DOHH2 (cell line): ENCODE data around the gene MGAT4A.

Source experiments
- H3F3A ChIP-seq: fragments of 200-600 bp; sonication (generic), shearing (Covaris generic); 2 replicates; pipeline ENCODE4 v1.6.0; 2016; ENCODE audit warnings: antibody characterized with exemption, mild to moderate bottlenecking; ENCODE audit not compliant: control insufficient read depth, insufficient read depth
- H3K27ac ChIP-seq: fragments of 200-600 bp; sonication (generic); 2 replicates; pipeline ENCODE4 v1.5.1; 2014; ENCODE audit warnings: low read depth, mild to moderate bottlenecking, low read length, moderate library complexity
- H3K27me3 ChIP-seq: fragments of 200-600 bp; sonication (generic); 2 replicates; pipeline ENCODE4 v1.6.1; 2014; ENCODE audit warnings: mild to moderate bottlenecking, low read length, mixed read lengths; ENCODE audit not compliant: control insufficient read depth
- H3K36me3 ChIP-seq: fragments of 200-600 bp; sonication (generic); 2 replicates; pipeline ENCODE4 v1.6.1; 2014; ENCODE audit warnings: mild to moderate bottlenecking, low read length, moderate library complexity, mixed read lengths; ENCODE audit not compliant: control insufficient read depth
- H3K4me1 ChIP-seq: fragments of 200-600 bp; sonication (generic); 2 replicates; pipeline ENCODE4 v1.6.1; 2014; ENCODE audit warnings: mild to moderate bottlenecking, low read length, mixed read lengths; ENCODE audit not compliant: control insufficient read depth
- H3K4me2 ChIP-seq: fragments of 200-600 bp; sonication (generic); 2 replicates; pipeline ENCODE4 v1.6.0; 2014; ENCODE audit warnings: mild to moderate bottlenecking, low read length, moderate library complexity
- H3K4me3 ChIP-seq: fragments of 200-600 bp; sonication (generic); 2 replicates; pipeline ENCODE4 v1.5.1; 2014; ENCODE audit warnings: mild to moderate bottlenecking, low read length, mixed read lengths
- H3K79me2 ChIP-seq: fragments of 200-600 bp; sonication (generic); 2 replicates; pipeline ENCODE4 v1.6.1; 2014; ENCODE audit warnings: mild to moderate bottlenecking, low read length, mixed read lengths; ENCODE audit not compliant: control insufficient read depth
- H3K9me2 ChIP-seq: fragments of 200-600 bp; sonication (generic); replicated peaks from 2 replicates; pipeline ENCODE4 v1.6.1; 2014; ENCODE audit warnings: mild to moderate bottlenecking, low read length, mixed read lengths; ENCODE audit not compliant: control insufficient read depth
- H3K9me3 ChIP-seq: fragments of 200-600 bp; sonication (generic); 2 replicates; pipeline ENCODE4 v1.6.1; 2014; ENCODE audit warnings: antibody characterized with exemption, low read length, mixed read lengths; ENCODE audit not compliant: control insufficient read depth, insufficient read depth
- H4K20me1 ChIP-seq: fragments of 200-600 bp; sonication (generic); 2 replicates; pipeline ENCODE4 v1.6.0; 2014; ENCODE audit warnings: low read depth, mild to moderate bottlenecking, antibody characterized with exemption, low read length, moderate library complexity; ENCODE audit not compliant: control insufficient read depth, insufficient read depth
- CTCF ChIP-seq: fragments of 200-600 bp; sonication (generic); IDR thresholded peaks from one replicate; pipeline ENCODE4 v1.5.1; 2014; ENCODE audit warnings: antibody characterized with exemption, mild to moderate bottlenecking, low read depth, low read length; ENCODE audit not compliant: poor library complexity, severe bottlenecking
- EZH2phosphoT487 ChIP-seq: fragments of 200-600 bp; sonication (generic); IDR thresholded peaks from 2 replicates; pipeline ENCODE4 v1.6.1; 2017; ENCODE audit warnings: borderline replicate concordance, mild to moderate bottlenecking, antibody characterized with exemption, low read length, moderate library complexity, mixed read lengths

The MGAT4A gene

DNA sequence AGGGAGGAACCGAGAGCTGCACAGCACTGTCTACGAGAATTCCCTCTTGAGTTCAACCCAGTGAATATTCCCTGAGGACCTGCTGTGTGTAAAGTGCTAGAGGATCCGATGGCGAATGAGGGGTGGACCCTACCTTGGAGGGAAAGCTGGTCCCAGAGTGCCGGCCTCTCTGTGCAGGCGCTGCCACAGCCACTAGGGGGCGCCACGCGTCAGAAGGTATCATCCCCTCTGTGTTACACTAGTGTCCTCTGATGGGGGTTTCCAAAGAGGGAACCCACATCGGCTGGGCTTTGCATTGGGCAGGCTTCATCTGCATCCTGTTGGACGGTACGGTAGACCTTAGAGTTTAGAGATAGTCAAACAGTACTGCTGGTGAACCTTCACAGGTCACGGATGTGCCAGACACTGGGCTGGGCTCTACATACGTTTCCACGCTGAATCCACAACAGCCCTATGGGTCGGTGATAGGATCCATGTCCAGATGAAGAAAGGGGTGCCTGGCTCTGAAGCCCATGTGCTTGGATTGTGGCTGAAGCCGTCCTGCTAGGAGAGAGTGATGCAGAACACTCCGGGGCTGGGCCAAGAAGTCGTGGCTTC, 161.6 kb downstream of the MGAT4A start:
- no peaks in the 10 kb centered on the region for H3K9me3 ChIP-seq
- no peaks in the 10 kb centered on the region for H3K9me2 ChIP-seq
- H3F3A ChIP-seq, result no peaks in the 10 kb centered on the region
- H4K20me1 ChIP-seq, result no peaks in the 10 kb centered on the region
- H3K27ac ChIP-seq, result no peak overlapping the region
- peak; percentile 99 for TF ChIP-seq CTCF
- no peak for TF ChIP-seq EZH2phosphoT487
- no peaks in the 10 kb centered on the region for H3K79me2 ChIP-seq
- no peaks in the 10 kb centered on the region for H3K4me1 ChIP-seq
- H3K4me2 ChIP-seq, result no peak overlapping the region
- H3K27me3 ChIP-seq, result no peaks in the 10 kb centered on the region
- peaks cover 3% of the 10 kb centered on the region; the same call in 1 of the 2 replicates for H3K36me3 ChIP-seq
- no peak overlapping the region for H3K4me3 ChIP-seq
